K562 (cell line): Measurements from ENCODE around the gene NKX1-2.

Source experiments
- CTCF ChIP-seq, 3 experiments: IDR thresholded peaks in 2 of 3; conservative IDR thresholded peaks in 1 of 3; 2 replicates each; pipeline ENCODE4 v1.5.1; 2011 to 2012; ENCODE audit warnings: low read length in 3 of 3, mild to moderate bottlenecking in 3 of 3, control low read depth in 2 of 3, improper control_type of control experiment in 1 of 3, inconsistent platforms in 1 of 3, low read depth in 1 of 3, mixed read lengths in 1 of 3, moderate library complexity in 1 of 3; ENCODE audit not compliant: insufficient read depth in 2 of 3
- ELK3 ChIP-seq: fragments of 450-650 bp; formaldehyde crosslinking; IDR thresholded peaks from 2 replicates; pipeline ENCODE4 v1.4.0; 2020; ENCODE audit warnings: mild to moderate bottlenecking
- GTF2A2 ChIP-seq: IDR thresholded peaks from 2 replicates; pipeline ENCODE4 v1.6.1; 2016; ENCODE audit warnings: mild to moderate bottlenecking, missing genetic modification characterization, missing compliant biosample characterization
- GTF2B ChIP-seq: IDR thresholded peaks from 2 replicates; pipeline ENCODE4 v1.6.1; 2011; ENCODE audit not compliant: insufficient read length; ENCODE audit errors: extremely low read depth
- NFATC3 ChIP-seq: fragments of 450-650 bp; IDR thresholded peaks from 2 replicates; pipeline ENCODE4 v1.6.1; 2017; ENCODE audit warnings: mild to moderate bottlenecking
- NRF1 ChIP-seq, 2 experiments: fragments of 450-650 bp; IDR thresholded peaks in 1 of 2; conservative IDR thresholded peaks in 1 of 2; 2 replicates each; pipeline ENCODE4 v1.6.1; 2014; ENCODE audit warnings: mild to moderate bottlenecking in 2 of 2
- PHB2 ChIP-seq: fragments of 450-650 bp; IDR thresholded peaks from 2 replicates; pipeline ENCODE4 v1.6.1; 2017; ENCODE audit warnings: low read depth
- RNF219 ChIP-seq: fragments of 250-450 bp; sonication (Bioruptor Pico); IDR thresholded peaks from 2 replicates; pipeline ENCODE4 v1.5.0; 2022; ENCODE audit warnings: mild to moderate bottlenecking
- SIN3A ChIP-seq, 2 experiments: fragments of 150-350 bp in 1 of 2; IDR thresholded peaks; 2 replicates each; pipeline ENCODE4 v1.6.1; 2011 to 2016; ENCODE audit warnings: borderline replicate concordance in 2 of 2, low read depth in 2 of 2, low read length in 2 of 2, mild to moderate bottlenecking in 2 of 2, moderate library complexity in 2 of 2; ENCODE audit not compliant: control insufficient read depth in 1 of 2
- SRSF7 ChIP-seq: fragments of 200-400 bp; formaldehyde crosslinking; optimal IDR thresholded peaks from 2 replicates; pipeline ENCODE3; 2017; ENCODE audit warnings: mild to moderate bottlenecking, low read depth, low read length
- TAF1 ChIP-seq: IDR thresholded peaks from 2 replicates; pipeline ENCODE4 v1.6.1; 2011; ENCODE audit warnings: mild to moderate bottlenecking, low read length, moderate library complexity; ENCODE audit not compliant: insufficient read depth, control insufficient read depth, severe bottlenecking; ENCODE audit errors: extremely low read depth
- TEAD4 ChIP-seq, 2 experiments: sonication (generic) in 1 of 2; formaldehyde crosslinking in 1 of 2; IDR thresholded peaks; 2 replicates each; pipeline versions ENCODE4 v1.6.1 to v1.8.0; 2012 to 2022; ENCODE audit warnings: borderline replicate concordance in 1 of 2, inconsistent platforms in 1 of 2, low read length in 1 of 2, mild to moderate bottlenecking in 1 of 2, missing genetic modification reagents in 1 of 2
- ZNF830 ChIP-seq: fragments of 250-450 bp; sonication (Bioruptor Pico); IDR thresholded peaks from 2 replicates; pipeline ENCODE4 v1.5.0; 2021; ENCODE audit warnings: mild to moderate bottlenecking

- TF ChIP-seq NFATC3 (no peak), ELK3 (CRISPR knock-in tag) (no peak), GTF2B (no peak), PHB2 (no peak), GTF2A2 (tag) (no peak), SRSF7 (no peak), TEAD4 (IDR thresholded peaks at IDR 0.05; ENCODE audit: low read length) (no peak), TEAD4 (CRISPR knock-in tag; IDR thresholded peaks at IDR 0.05; ENCODE audit: borderline replicate concordance) (no peak), RNF219 (CRISPR knock-in tag) (no peak), CTCF (IDR thresholded peaks at IDR 0.05 in 2 of 3, conservative IDR thresholded peaks at IDR 0.05 in 1 of 3; ENCODE audit: insufficient read depth in 2 of 3, low read depth in 1 of 3, low read length in 3 of 3) (no peak), SIN3A (IDR thresholded peaks at IDR 0.05; ENCODE audit: borderline replicate concordance in 2 of 2, control insufficient read depth in 1 of 2, low read depth in 2 of 2, low read length in 2 of 2) (no peak), ZNF830 (no peak), TAF1 (no peak), NRF1 (conservative IDR thresholded peaks at IDR 0.05 in 1 of 2, IDR thresholded peaks at IDR 0.05 in 1 of 2) (no peak)
These were observed 33.0 kb upstream of the NKX1-2 start for GRCh38 chr10:124482876-124483275.
